ENCODE results near the gene MAML1.

GRCh38 chr5:179803651-179804554 lies 71.3 kb downstream of the MAML1 start:
- no peak for TF ChIP-seq POLR2A (IDR thresholded peaks at IDR 0.05)
- TF ChIP-seq, protein P1, sequence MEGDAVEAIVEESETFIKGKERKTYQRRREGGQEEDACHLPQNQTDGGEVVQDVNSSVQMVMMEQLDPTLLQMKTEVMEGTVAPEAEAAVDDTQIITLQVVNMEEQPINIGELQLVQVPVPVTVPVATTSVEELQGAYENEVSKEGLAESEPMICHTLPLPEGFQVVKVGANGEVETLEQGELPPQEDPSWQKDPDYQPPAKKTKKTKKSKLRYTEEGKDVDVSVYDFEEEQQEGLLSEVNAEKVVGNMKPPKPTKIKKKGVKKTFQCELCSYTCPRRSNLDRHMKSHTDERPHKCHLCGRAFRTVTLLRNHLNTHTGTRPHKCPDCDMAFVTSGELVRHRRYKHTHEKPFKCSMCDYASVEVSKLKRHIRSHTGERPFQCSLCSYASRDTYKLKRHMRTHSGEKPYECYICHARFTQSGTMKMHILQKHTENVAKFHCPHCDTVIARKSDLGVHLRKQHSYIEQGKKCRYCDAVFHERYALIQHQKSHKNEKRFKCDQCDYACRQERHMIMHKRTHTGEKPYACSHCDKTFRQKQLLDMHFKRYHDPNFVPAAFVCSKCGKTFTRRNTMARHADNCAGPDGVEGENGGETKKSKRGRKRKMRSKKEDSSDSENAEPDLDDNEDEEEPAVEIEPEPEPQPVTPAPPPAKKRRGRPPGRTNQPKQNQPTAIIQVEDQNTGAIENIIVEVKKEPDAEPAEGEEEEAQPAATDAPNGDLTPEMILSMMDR (IDR thresholded peaks at IDR 0.05), result no peak
